ENCODE data around the gene STAB1.

The STAB1 gene

GRCh38 chr3:52487788-52488691 lies 7.1 kb upstream of the STAB1 start:
- no peak for DNase-seq (ENCODE audit: extremely low read depth, low read depth)
- no peak for TF ChIP-seq CTCF (IDR thresholded peaks at IDR 0.05; ENCODE audit: low read depth, low read length, missing control alignments)
- no peak overlapping the region for H3K4me3 ChIP-seq (replicated peaks; ENCODE audit: low read depth, low read length)

GRCh38 chr3:52488746-52489145 lies 6.4 kb upstream of the STAB1 start:
- TF ChIP-seq CTCF (IDR thresholded peaks at IDR 0.05; ENCODE audit: low read depth, low read length, missing control alignments) = no peak
- H3K4me3 ChIP-seq (replicated peaks; ENCODE audit: low read depth, low read length) = no peak overlapping the region
- no peak for DNase-seq (ENCODE audit: extremely low read depth, low read depth)

GRCh38 chr3:52489453-52489852 lies 5.7 kb upstream of the STAB1 start:
- no peak for DNase-seq (ENCODE audit: extremely low read depth, low read depth)
- no peak overlapping the region for H3K4me3 ChIP-seq (replicated peaks; ENCODE audit: low read depth, low read length)
- TF ChIP-seq CTCF (IDR thresholded peaks at IDR 0.05; ENCODE audit: low read depth, low read length, missing control alignments) = no peak

GRCh38 chr3:52490035-52490938 lies 4.9 kb upstream of the STAB1 start:
- H3K4me3 ChIP-seq (replicated peaks; ENCODE audit: low read depth, low read length) = no peak overlapping the region
- no peak for TF ChIP-seq CTCF (IDR thresholded peaks at IDR 0.05; ENCODE audit: low read depth, low read length, missing control alignments)
- DNase-seq (ENCODE audit: extremely low read depth, low read depth) = no peak

GRCh38 chr3:52490939-52491526 lies 4.1 kb upstream of the STAB1 start:
- DNase-seq (ENCODE audit: extremely low read depth, low read depth) = no peak
- TF ChIP-seq CTCF (IDR thresholded peaks at IDR 0.05; ENCODE audit: low read depth, low read length, missing control alignments) = no peak
- no peak overlapping the region for H3K4me3 ChIP-seq (replicated peaks; ENCODE audit: low read depth, low read length)

GRCh38 chr3:52492059-52492458 lies 3.1 kb upstream of the STAB1 start:
- DNase-seq (ENCODE audit: extremely low read depth, low read depth) = no peak
- no peak overlapping the region for H3K4me3 ChIP-seq (replicated peaks; ENCODE audit: low read depth, low read length)
- no peak for TF ChIP-seq CTCF (IDR thresholded peaks at IDR 0.05; ENCODE audit: low read depth, low read length, missing control alignments)
